Natural killer cell (primary cell): ENCODE results near the gene PLXNA2. TPM values are rescaled to one million over a fixed set of nuclear protein-coding genes. Genes with fewer than 3 reads are reported as not detected.

Experiments
- ATAC-seq, 3 donors: fragments of 150-1000 bp in 2 of 3; fragments of 200-7000 bp in 1 of 3; cut with Tn5 transposase; 1 replicate in 1 of 3; 2 replicates in 2 of 3; pipeline ENCODE4 v1.10.0; 2021; ENCODE audit warnings: mild to moderate bottlenecking in 2 of 3, moderate library complexity in 2 of 3
- DNase-seq, 2 donors: peaks; one replicate each; pipeline versions ENCODE4 v3.0.0 to v3.0.0-alpha.2; 2013 to 2021; ENCODE audit warnings: mixed read lengths in 1 of 2
- H3K27ac ChIP-seq: one replicate; pipeline ENCODE4 v1.5.1; 2013; ENCODE audit warnings: mild to moderate bottlenecking, low read length
- H3K27me3 ChIP-seq: one replicate; pipeline ENCODE4 v1.6.1; 2013; ENCODE audit warnings: low read length; ENCODE audit not compliant: control insufficient read depth, insufficient read depth
- H3K36me3 ChIP-seq: one replicate; pipeline ENCODE4 v1.6.1; 2013; ENCODE audit warnings: low read length; ENCODE audit not compliant: control insufficient read depth, insufficient read depth
- H3K4me1 ChIP-seq: one replicate; pipeline ENCODE4 v1.6.1; 2013; ENCODE audit warnings: low read length; ENCODE audit not compliant: control insufficient read depth, insufficient read depth
- H3K4me3 ChIP-seq: one replicate; pipeline ENCODE4 v1.5.1; 2013; ENCODE audit warnings: low read length
- H3K9me3 ChIP-seq: one replicate; pipeline ENCODE4 v1.6.1; 2013; ENCODE audit warnings: low read length; ENCODE audit not compliant: control insufficient read depth, insufficient read depth
- H3K27ac Mint-ChIP-seq, 2 donors: one replicate each; pipeline ENCODE4 v1.8.0; 2022; ENCODE audit warnings: mild to moderate bottlenecking in 2 of 2, mixed read lengths in 2 of 2, moderate library complexity in 1 of 2
- H3K27me3 Mint-ChIP-seq, 2 donors: one replicate each; pipeline ENCODE4 v1.8.0; 2022; ENCODE audit warnings: low read depth in 2 of 2, mixed read lengths in 2 of 2
- H3K36me3 Mint-ChIP-seq: one replicate; pipeline ENCODE4 v1.8.0; 2022; ENCODE audit warnings: mixed read lengths
- H3K4me1 Mint-ChIP-seq, 2 donors: one replicate each; pipeline ENCODE4 v1.8.0; 2022; ENCODE audit warnings: mixed read lengths in 2 of 2
- H3K4me3 Mint-ChIP-seq: one replicate; pipeline ENCODE4 v1.8.0; 2022; ENCODE audit warnings: mild to moderate bottlenecking, moderate library complexity, mixed read lengths
- H3K9me3 Mint-ChIP-seq, 2 donors: one replicate each; pipeline ENCODE4 v1.8.0; 2022; ENCODE audit warnings: mixed read lengths in 2 of 2
- WGBS: methylation state at CpG from one replicate; pipeline ENCODE4 v1.1.7; 2013; ENCODE audit warnings: missing lambda C conversion rate; ENCODE audit not compliant: insufficient coverage; 5-methylcytosine and 5-hydroxymethylcytosine counted together
- intact Hi-C: fragments of 100-400 bp; cut with micrococcal nuclease; formaldehyde crosslinking; loops from one replicate; pipeline ENCODE4 v1.14.2; 2022
- total RNA-seq, 4 donors: library from RNA; stranded (reverse); fragments of 120-200 nt in 1 of 4; gene quantifications; one replicate each; pipeline versions ENCODE4 v1.2.3 to v1.2.4, GENCODE V29; 2013 to 2022
- TF ChIP-seq, protein P1 (sequence below): fragments of 200-600 bp; IDR thresholded peaks from one replicate; pipeline ENCODE4 v1.8.0; 2022; ENCODE audit warnings: antibody characterized with exemption

PLXNA2 gene
- total RNA-seq, 3 donors from 2014 or later (not counting 1 experiment from before 2014, with no cell fraction given): 2.8 to 8.4 (median 2.8) TPM

- H3K4me1 Mint-ChIP-seq: no peaks in the 10 kb centered on the region
- H3K9me3 Mint-ChIP-seq: no peaks in the 10 kb centered on the region
- 81% methylated on average over 6 of the region's 6 CpGs for WGBS
- TF ChIP-seq, protein P1, sequence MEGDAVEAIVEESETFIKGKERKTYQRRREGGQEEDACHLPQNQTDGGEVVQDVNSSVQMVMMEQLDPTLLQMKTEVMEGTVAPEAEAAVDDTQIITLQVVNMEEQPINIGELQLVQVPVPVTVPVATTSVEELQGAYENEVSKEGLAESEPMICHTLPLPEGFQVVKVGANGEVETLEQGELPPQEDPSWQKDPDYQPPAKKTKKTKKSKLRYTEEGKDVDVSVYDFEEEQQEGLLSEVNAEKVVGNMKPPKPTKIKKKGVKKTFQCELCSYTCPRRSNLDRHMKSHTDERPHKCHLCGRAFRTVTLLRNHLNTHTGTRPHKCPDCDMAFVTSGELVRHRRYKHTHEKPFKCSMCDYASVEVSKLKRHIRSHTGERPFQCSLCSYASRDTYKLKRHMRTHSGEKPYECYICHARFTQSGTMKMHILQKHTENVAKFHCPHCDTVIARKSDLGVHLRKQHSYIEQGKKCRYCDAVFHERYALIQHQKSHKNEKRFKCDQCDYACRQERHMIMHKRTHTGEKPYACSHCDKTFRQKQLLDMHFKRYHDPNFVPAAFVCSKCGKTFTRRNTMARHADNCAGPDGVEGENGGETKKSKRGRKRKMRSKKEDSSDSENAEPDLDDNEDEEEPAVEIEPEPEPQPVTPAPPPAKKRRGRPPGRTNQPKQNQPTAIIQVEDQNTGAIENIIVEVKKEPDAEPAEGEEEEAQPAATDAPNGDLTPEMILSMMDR: no peak
- Histone ChIP-seq H3K4me1 (no peaks in the 10 kb centered on the region), H3K36me3 (no peaks in the 10 kb centered on the region), H3K27ac (no peak overlapping the region), H3K4me3 (no peak overlapping the region), H3K9me3 (no peaks in the 10 kb centered on the region), H3K27me3 (no peaks in the 10 kb centered on the region)
- intact Hi-C loops: no loop called here
- peaks cover 27 to 37% of the 10 kb centered on the region in 2 donors for H3K27me3 Mint-ChIP-seq
- no peak overlapping the region for H3K4me3 Mint-ChIP-seq
- no peak overlapping the region for H3K27ac Mint-ChIP-seq
- DNase-seq: no peak
- H3K36me3 Mint-ChIP-seq: no peaks in the 10 kb centered on the region
- no peak for ATAC-seq
Measured at GRCh38 chr1:208250613-208251012, 6.4 kb upstream of the PLXNA2 start.

- Histone ChIP-seq H3K9me3 (no peaks in the 10 kb centered on the region), H3K27me3 (no peaks in the 10 kb centered on the region), H3K4me1 (peaks cover 8% of the 10 kb centered on the region), H3K36me3 (no peaks in the 10 kb centered on the region), H3K4me3 (no peak overlapping the region), H3K27ac (no peak overlapping the region)
- intact Hi-C loops: no loop called here
- Mint-ChIP-seq H3K36me3 (no peaks in the 10 kb centered on the region), H3K27ac (no peak overlapping the region), H3K9me3 (no peaks in the 10 kb centered on the region), H3K4me1 (peaks cover 10 to 14% of the 10 kb centered on the region in 2 donors), H3K27me3 (peaks cover 19 to 26% of the 10 kb centered on the region in 2 donors), H3K4me3 (no peak overlapping the region)
- ATAC-seq: no peak
- WGBS: 86% methylated on average over 5 of the region's 5 CpGs
- no peak for DNase-seq
- TF ChIP-seq, protein P1: no peak
Measured at GRCh38 chr1:208248991-208249696, 5.0 kb upstream of the PLXNA2 start.

DNA sequence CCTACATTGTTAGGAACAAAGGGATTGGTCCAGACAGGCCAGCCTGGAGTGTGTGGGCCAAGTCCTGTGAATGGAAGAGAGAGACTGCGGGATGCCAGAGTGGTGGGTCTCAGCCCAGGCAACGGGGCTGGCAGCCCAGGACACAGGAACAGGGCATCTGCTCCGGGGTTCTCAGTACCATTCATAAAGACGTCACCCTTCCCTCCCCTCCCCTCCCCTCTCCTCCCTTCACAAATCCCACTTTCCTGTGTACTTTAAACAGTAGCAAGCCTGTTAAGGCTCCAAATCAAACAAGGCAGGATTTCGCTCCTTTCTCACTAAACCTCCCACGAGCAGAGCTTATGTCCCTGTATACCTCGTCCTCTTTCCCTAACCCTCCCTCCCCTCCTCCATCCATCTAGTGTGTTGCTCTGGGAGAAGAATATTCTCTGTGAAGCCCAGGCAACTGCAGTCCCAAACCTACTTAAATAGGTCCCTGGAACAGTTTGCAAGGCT lies 4.2 kb upstream of the PLXNA2 start:
- Mint-ChIP-seq H3K9me3 (no peaks in the 10 kb centered on the region), H3K27me3 (peaks cover 18% of the 10 kb centered on the region in 2 donors), H3K4me1 (peaks cover 10 to 18% of the 10 kb centered on the region in 2 donors), H3K27ac (no peak overlapping the region), H3K4me3 (no peak overlapping the region), H3K36me3 (no peaks in the 10 kb centered on the region)
- ATAC-seq (no peak), DNase-seq (no peak)
- WGBS: 78% methylated on average over 7 of the region's 7 CpGs
- Histone ChIP-seq H3K4me3 (no peak overlapping the region), H3K27ac (no peak overlapping the region), H3K9me3 (no peaks in the 10 kb centered on the region), H3K36me3 (no peaks in the 10 kb centered on the region), H3K4me1 (peaks cover 13% of the 10 kb centered on the region), H3K27me3 (no peaks in the 10 kb centered on the region)
- TF ChIP-seq, protein P1: no peak
- intact Hi-C loops: no loop called here
